Endothelial cell of umbilical vein (primary cell): ENCODE measurements around the gene MAP3K12. TPM values are rescaled to one million over a fixed set of nuclear protein-coding genes. Genes with fewer than 3 reads are reported as not detected.
"Not testable (repeated sequence)": the region's sequence is repeated elsewhere in the genome, so short reads cannot be mapped to it uniquely, and the experiment has no call there.

Source experiments
- BruUV-seq: library from RNA; stranded (reverse); fragments of 400-500 nt; replicated peaks from 2 replicates; lab custom pipeline; 2021; lab: Mats Ljungman, UMichigan
- CTCF ChIA-PET: fragments of 300-600, 350-600 bp; sonication (Branson Sonifier 250); formaldehyde crosslinking; loops from one replicate; lab custom pipeline; 2021; ENCODE audit warnings: antibody characterized with exemption, inconsistent platforms; lab: Charles Lee
- POLR2A ChIA-PET: fragments of 300-600, 350-600 bp; sonication (Branson Sonifier 250); formaldehyde crosslinking; loops from one replicate; lab custom pipeline; 2021; ENCODE audit warnings: antibody characterized with exemption, inconsistent platforms; lab: Charles Lee
- DNase-seq: peaks from one replicate; pipeline ENCODE4 v3.0.0-alpha.2; 2011; ENCODE audit warnings: low read depth, low spot score
- FAIRE-seq: peaks from 2 replicates; lab custom pipeline; 2011; peaks lifted over from hg19 to GRCh38; lab: Jason Lieb, UNC
- H2AFZ ChIP-seq: 2 replicates; pipeline ENCODE4 v1.6.0; 2012; ENCODE audit warnings: low read depth, low read length, control low read depth, inconsistent platforms
- H3K27ac ChIP-seq: 2 replicates; pipeline ENCODE4 v1.5.1; 2011; ENCODE audit warnings: low read depth, mild to moderate bottlenecking, control low read depth, low read length, moderate library complexity; ENCODE audit not compliant: insufficient read depth
- H3K27me3 ChIP-seq, 2 experiments: 2 replicates each; pipeline versions ENCODE4 v1.6.0 to v1.6.1; 2011; ENCODE audit warnings: low read length in 2 of 2, mixed read lengths in 1 of 2; ENCODE audit not compliant: control insufficient read depth in 2 of 2, insufficient read depth in 2 of 2
- H3K36me3 ChIP-seq, 2 experiments: 2 replicates in 1 of 2; 3 replicates in 1 of 2; pipeline ENCODE4 v1.5.1; 2011; ENCODE audit warnings: low read length in 2 of 2, mild to moderate bottlenecking in 1 of 2, moderate library complexity in 1 of 2; ENCODE audit not compliant: control insufficient read depth in 2 of 2, insufficient read depth in 2 of 2; ENCODE audit errors: extremely low read depth in 1 of 2
- H3K4me1 ChIP-seq: 3 replicates; pipeline ENCODE4 v1.5.1; 2011; ENCODE audit warnings: mild to moderate bottlenecking, low read length; ENCODE audit not compliant: control insufficient read depth, insufficient read depth; ENCODE audit errors: extremely low read depth
- H3K4me2 ChIP-seq: 2 replicates; pipeline ENCODE4 v1.6.1; 2011; ENCODE audit warnings: low read length, control low read depth, mixed read lengths; ENCODE audit not compliant: insufficient read depth
- H3K4me3 ChIP-seq, 3 experiments: fragments of 200-600 bp in 1 of 3; sonication (generic), shearing (Covaris generic) in 1 of 3; replicated peaks in 1 of 3; 2 replicates each; pipeline ENCODE4 v1.5.1; 2011 to 2016; ENCODE audit warnings: control low read depth in 3 of 3, low read length in 3 of 3, mild to moderate bottlenecking in 2 of 3, inconsistent platforms in 1 of 3, low read depth in 1 of 3, moderate library complexity in 1 of 3; ENCODE audit not compliant: insufficient read depth in 1 of 3
- H3K79me2 ChIP-seq: 2 replicates; pipeline ENCODE4 v1.6.0; 2012; ENCODE audit warnings: low read length, inconsistent platforms; ENCODE audit not compliant: control insufficient read depth, insufficient read depth
- H3K9ac ChIP-seq: replicated peaks from 2 replicates; pipeline ENCODE3; 2011; ENCODE audit warnings: low read length, control low read depth; ENCODE audit not compliant: insufficient read depth; ENCODE audit errors: extremely low read depth
- H3K9me1 ChIP-seq: replicated peaks from 3 replicates; pipeline ENCODE4 v1.6.0; 2011; ENCODE audit warnings: mild to moderate bottlenecking, low read length; ENCODE audit not compliant: control insufficient read depth, insufficient read depth; ENCODE audit errors: extremely low read depth
- H3K9me3 ChIP-seq: replicated peaks from 2 replicates; pipeline ENCODE4 v1.5.1; 2012; ENCODE audit warnings: low read length, inconsistent platforms; ENCODE audit not compliant: control insufficient read depth, insufficient read depth
- H4K20me1 ChIP-seq: replicated peaks from 2 replicates; pipeline ENCODE3; 2011; ENCODE audit warnings: mild to moderate bottlenecking, low read length; ENCODE audit not compliant: control insufficient read depth, insufficient read depth; ENCODE audit errors: extremely low read depth
- FOS ChIP-seq: IDR thresholded peaks from 2 replicates; pipeline ENCODE4 v1.6.1; 2011; ENCODE audit warnings: mild to moderate bottlenecking, low read length, moderate library complexity, borderline replicate concordance; ENCODE audit not compliant: insufficient read depth
- JUN ChIP-seq: IDR thresholded peaks from 2 replicates; pipeline ENCODE4 v1.6.1; 2011; ENCODE audit warnings: borderline replicate concordance, low read depth; ENCODE audit not compliant: insufficient read length, insufficient read depth
- POLR2A ChIP-seq: IDR thresholded peaks from 2 replicates; pipeline ENCODE4 v1.6.1; 2012; ENCODE audit warnings: low read depth, mild to moderate bottlenecking, control low read depth, low read length
- POLR2AphosphoS5 ChIP-seq: IDR thresholded peaks from 2 replicates; pipeline ENCODE4 v1.6.1; 2012; ENCODE audit warnings: low read depth, mild to moderate bottlenecking, control low read depth, low read length, moderate library complexity; ENCODE audit not compliant: insufficient read depth
- dilution Hi-C: fragments of 300-500 bp; cut with MboI; formaldehyde crosslinking; loops from one replicate; pipeline ENCODE4 v1.15.0; 2019; ENCODE audit warnings: low sequenced_read_pairs; ENCODE audit not compliant: extremely low pct_ligation_motif_present
- intact Hi-C: fragments of 100-400 bp; cut with micrococcal nuclease; formaldehyde crosslinking; loops from one replicate; pipeline ENCODE4 v1.10.0; 2022
- polyA plus RNA-seq, 4 experiments: library from polyadenylated mRNA; depleted of rRNA in 3 of 4; stranded (reverse) in 3 of 4; unstranded in 1 of 4; fragments of >200 nt; gene quantifications; 2 replicates each; pipeline versions ENCODE4 v1.2.1 to v1.2.3, GENCODE V29; 2011 to 2012; ENCODE audit warnings: missing spikeins in 1 of 4
- total RNA-seq: library from RNA; stranded (reverse); gene quantifications from 2 replicates; pipeline ENCODE4 v1.2.3, GENCODE V29; 2021
- TF ChIP-seq, protein P1 (sequence below), 2 donors: IDR thresholded peaks; 1 replicate in 1 of 2; 2 replicates in 1 of 2; pipeline ENCODE4 v1.5.1; 2011; ENCODE audit warnings: low read length in 2 of 2, mild to moderate bottlenecking in 2 of 2, moderate library complexity in 2 of 2, control low read depth in 1 of 2, inconsistent platforms in 1 of 2, low read depth in 1 of 2; ENCODE audit not compliant: insufficient read depth in 1 of 2; ENCODE audit errors: extremely low read depth in 1 of 2
- TF ChIP-seq, protein P2 (sequence below): IDR thresholded peaks from 2 replicates; pipeline ENCODE4 v1.6.1; 2011; ENCODE audit not compliant: insufficient read depth, insufficient read length

The MAP3K12 gene
- total and polyA plus RNA-seq, 2 donors (not counting 3 experiments of a cell fraction or from before 2014, with no cell fraction given): 29.3 to 66.2 TPM

DNA sequence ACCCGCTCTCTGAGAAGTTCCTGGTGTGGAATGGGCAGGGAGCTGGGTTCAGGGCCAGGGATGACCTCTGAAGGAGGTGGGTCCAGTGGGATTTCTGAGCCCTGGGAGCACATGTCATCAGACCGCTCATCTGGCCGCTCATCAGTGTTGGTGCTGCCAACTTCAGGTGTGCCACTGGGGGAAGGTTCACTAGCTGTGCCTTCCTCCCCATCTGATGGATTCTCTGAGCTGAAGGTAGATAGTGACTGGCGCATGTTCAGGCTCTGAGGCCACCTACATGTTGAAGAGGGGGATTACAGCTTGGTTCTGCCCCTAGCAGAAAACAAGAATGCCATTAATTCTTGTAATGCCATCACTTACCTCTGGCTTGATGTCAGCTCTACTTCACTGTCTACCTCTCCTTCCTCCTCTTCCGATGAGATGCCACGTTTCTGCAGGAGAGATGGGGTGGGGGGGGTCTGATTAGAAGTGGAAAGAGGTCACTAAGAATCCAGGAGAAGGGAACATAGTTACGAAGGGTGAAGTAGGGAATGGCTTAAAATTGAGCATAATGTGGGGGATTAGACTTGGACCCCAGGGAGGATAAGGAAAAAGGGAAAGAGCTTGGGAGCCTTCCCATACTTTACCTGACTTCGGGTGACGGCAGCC lies 17.2 kb downstream of the MAP3K12 start:
- TF ChIP-seq FOS (no peak), POLR2A (no peak), JUN (no peak), POLR2AphosphoS5 (no peak)
- TF ChIP-seq, protein P1, sequence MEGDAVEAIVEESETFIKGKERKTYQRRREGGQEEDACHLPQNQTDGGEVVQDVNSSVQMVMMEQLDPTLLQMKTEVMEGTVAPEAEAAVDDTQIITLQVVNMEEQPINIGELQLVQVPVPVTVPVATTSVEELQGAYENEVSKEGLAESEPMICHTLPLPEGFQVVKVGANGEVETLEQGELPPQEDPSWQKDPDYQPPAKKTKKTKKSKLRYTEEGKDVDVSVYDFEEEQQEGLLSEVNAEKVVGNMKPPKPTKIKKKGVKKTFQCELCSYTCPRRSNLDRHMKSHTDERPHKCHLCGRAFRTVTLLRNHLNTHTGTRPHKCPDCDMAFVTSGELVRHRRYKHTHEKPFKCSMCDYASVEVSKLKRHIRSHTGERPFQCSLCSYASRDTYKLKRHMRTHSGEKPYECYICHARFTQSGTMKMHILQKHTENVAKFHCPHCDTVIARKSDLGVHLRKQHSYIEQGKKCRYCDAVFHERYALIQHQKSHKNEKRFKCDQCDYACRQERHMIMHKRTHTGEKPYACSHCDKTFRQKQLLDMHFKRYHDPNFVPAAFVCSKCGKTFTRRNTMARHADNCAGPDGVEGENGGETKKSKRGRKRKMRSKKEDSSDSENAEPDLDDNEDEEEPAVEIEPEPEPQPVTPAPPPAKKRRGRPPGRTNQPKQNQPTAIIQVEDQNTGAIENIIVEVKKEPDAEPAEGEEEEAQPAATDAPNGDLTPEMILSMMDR (IDR thresholded peaks at IDR 0.05; ENCODE audit: extremely low read depth in 1 of 2, insufficient read depth in 1 of 2, low read depth in 1 of 2, low read length in 2 of 2): peak; percentile 10 to 18
- TF ChIP-seq, protein P2, sequence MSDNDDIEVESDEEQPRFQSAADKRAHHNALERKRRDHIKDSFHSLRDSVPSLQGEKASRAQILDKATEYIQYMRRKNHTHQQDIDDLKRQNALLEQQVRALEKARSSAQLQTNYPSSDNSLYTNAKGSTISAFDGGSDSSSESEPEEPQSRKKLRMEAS: no peak
- ChIA-PET POLR2A (interaction anchor here (0.7 to 1.9 kb wide), 6 partner anchors 8 to 157 kb away, joined by 3 to 8 read pairs (median 5); partner anchors contain the start of gene TARBP2), CTCF (interaction anchor here (0.8 to 3.6 kb wide), 11 partner anchors 9 to 155 kb away, joined by 3 to 32 read pairs (median 4); partner anchors contain the start of genes MAP3K12 and NPFF)
- Histone ChIP-seq H3K4me2 (no peak overlapping the region), H3K9ac (no peak overlapping the region), H3K27me3 (no peaks in the 10 kb centered on the region), H3K9me3 (no peaks in the 10 kb centered on the region), H3K27ac (no peak overlapping the region), H4K20me1 (no peaks in the 10 kb centered on the region), H3K4me1 (no peaks in the 10 kb centered on the region), H3K9me1 (no peaks in the 10 kb centered on the region), H2AFZ (no peak overlapping the region), H3K4me3 (no peak overlapping the region), H3K36me3 (peaks cover 29 to 60% of the 10 kb centered on the region in 2 experiments), H3K79me2 (peaks cover 2% of the 10 kb centered on the region)
- intact Hi-C loops: loop anchor here (2.0 kb wide), 1 partner anchor 27 kb away; no protein-coding TSS in a partner anchor
- FAIRE-seq: no peak
- DNase-seq: no peak
- no TSS peak for BruUV-seq
- dilution Hi-C loops: no loop called here

DNA sequence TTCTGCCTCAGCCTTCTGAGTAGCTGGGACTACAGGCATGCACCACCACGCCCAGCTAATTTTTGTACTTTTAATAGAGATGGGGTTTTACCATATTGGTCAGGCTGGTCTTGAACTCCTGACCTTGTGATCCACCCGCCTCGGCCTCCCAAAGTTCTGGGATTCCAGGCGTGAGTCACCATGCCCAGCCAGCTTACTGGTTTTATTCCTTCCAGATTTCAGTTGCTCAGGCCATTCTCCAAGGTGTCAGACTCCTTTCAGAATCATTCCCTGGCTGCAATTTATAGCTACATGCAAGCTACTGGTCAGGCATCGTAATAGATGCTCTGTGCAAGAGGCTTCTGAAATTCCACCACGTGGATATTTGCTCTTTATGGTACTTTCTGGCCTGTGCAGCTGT lies 17.8 kb downstream of the MAP3K12 start:
- H3K36me3 ChIP-seq: peaks cover 35 to 62% of the 10 kb centered on the region in 2 experiments
- BruUV-seq, H3K79me2 ChIP-seq, H3K9me1 ChIP-seq, FAIRE-seq, dilution Hi-C loops, H3K9ac ChIP-seq, intact Hi-C loops, H2AFZ ChIP-seq, H3K4me1 ChIP-seq, H3K4me2 ChIP-seq, H3K4me3 ChIP-seq, H3K9me3 ChIP-seq, H4K20me1 ChIP-seq, DNase-seq, H3K27me3 ChIP-seq, H3K27ac ChIP-seq: not testable (repeated sequence)
- POLR2A ChIA-PET: interaction anchor here (0.7 to 1.9 kb wide), 6 partner anchors 8 to 156 kb away, joined by 3 to 8 read pairs (median 5); partner anchors contain the start of gene TARBP2
- CTCF ChIA-PET: interaction anchor here (0.8 to 3.6 kb wide), 11 partner anchors 9 to 154 kb away, joined by 3 to 32 read pairs (median 4); partner anchors contain the start of genes MAP3K12 and NPFF
